Skeletal muscle tissue (tissue), 4 donors: ENCODE data around the gene SOX5. TPM values are rescaled to one million over a fixed set of nuclear protein-coding genes. Genes with fewer than 3 reads are reported as not detected.

ENCODE experiments used
- H3K27ac ChIP-seq: one replicate; pipeline ENCODE4 v1.7.0; 2013; ENCODE audit warnings: mild to moderate bottlenecking, low read depth, low read length, inconsistent platforms
- H3K27me3 ChIP-seq, 3 donors: one replicate each; pipeline ENCODE4 v1.7.0; 2013; ENCODE audit warnings: low read length in 3 of 3; ENCODE audit not compliant: control insufficient read depth in 3 of 3, insufficient read depth in 3 of 3
- H3K36me3 ChIP-seq, 3 donors: one replicate each; pipeline ENCODE4 v1.7.0; 2013; ENCODE audit warnings: low read length in 3 of 3; ENCODE audit not compliant: control insufficient read depth in 3 of 3, insufficient read depth in 3 of 3
- H3K4me1 ChIP-seq, 3 donors: one replicate each; pipeline ENCODE4 v1.7.0; 2013; ENCODE audit warnings: low read length in 3 of 3, mild to moderate bottlenecking in 3 of 3; ENCODE audit not compliant: control insufficient read depth in 3 of 3, insufficient read depth in 3 of 3
- H3K4me3 ChIP-seq, 3 donors: one replicate each; pipeline ENCODE4 v1.7.0; 2013; ENCODE audit warnings: low read length in 3 of 3
- H3K9ac ChIP-seq, 3 donors: one replicate each; pipeline ENCODE4 v1.7.0; 2013; ENCODE audit warnings: low read length in 3 of 3, mild to moderate bottlenecking in 3 of 3, moderate library complexity in 2 of 3, low read depth in 1 of 3
- H3K9me3 ChIP-seq, 3 donors: one replicate each; pipeline ENCODE4 v1.7.0; 2013; ENCODE audit warnings: low read length in 3 of 3; ENCODE audit not compliant: control insufficient read depth in 3 of 3
- total RNA-seq: library from RNA; depleted of rRNA; stranded (reverse); fragments of >200 nt; gene quantifications from one replicate; pipeline ENCODE4 v1.2.3, GENCODE V29; 2014
- donor health status: Osteomylitis.

SOX5 gene
- total RNA-seq, 1 donor from 2014 or later = 6.3 TPM

- Histone ChIP-seq H3K9ac (no peak overlapping the region), H3K9me3 (no peaks in the 10 kb centered on the region), H3K4me3 (no peak overlapping the region), H3K27me3 (no peaks in the 10 kb centered on the region), H3K4me1 (no peaks in the 10 kb centered on the region), H3K36me3 (no peaks in the 10 kb centered on the region), H3K27ac (no peak overlapping the region)
These were observed 174.3 kb downstream of the SOX5 start for GRCh38 chr12:23775208-23775607.

- Histone ChIP-seq H3K27me3 (no peaks in the 10 kb centered on the region), H3K36me3 (no peaks in the 10 kb centered on the region), H3K9me3 (no peaks in the 10 kb centered on the region), H3K27ac (no peak overlapping the region), H3K4me3 (peak overlapping the region in 1 of 3 donors; percentile 3), H3K9ac (no peak overlapping the region), H3K4me1 (no peaks in the 10 kb centered on the region)
These were observed 178.1 kb downstream of the SOX5 start for GRCh38 chr12:23771240-23771949.

GRCh38 chr12:23770202-23770938 lies 179.1 kb downstream of the SOX5 start:
- no peak overlapping the region for H3K27ac ChIP-seq
- H3K4me1 ChIP-seq = no peaks in the 10 kb centered on the region
- no peak overlapping the region for H3K9ac ChIP-seq
- H3K4me3 ChIP-seq = no peak overlapping the region
- no peaks in the 10 kb centered on the region for H3K27me3 ChIP-seq
- H3K9me3 ChIP-seq = no peaks in the 10 kb centered on the region
- H3K36me3 ChIP-seq = no peaks in the 10 kb centered on the region

- H3K36me3 ChIP-seq = no peaks in the 10 kb centered on the region
- H3K4me1 ChIP-seq = no peaks in the 10 kb centered on the region
- no peak overlapping the region for H3K4me3 ChIP-seq
- no peaks in the 10 kb centered on the region for H3K9me3 ChIP-seq
- H3K27me3 ChIP-seq = no peaks in the 10 kb centered on the region
- H3K27ac ChIP-seq = no peak overlapping the region
- no peak overlapping the region for H3K9ac ChIP-seq
These were observed 181.6 kb downstream of the SOX5 start for GRCh38 chr12:23767834-23768233.

GRCh38 chr12:23763724-23764123 lies 185.7 kb downstream of the SOX5 start:
- H3K4me1 ChIP-seq = no peaks in the 10 kb centered on the region
- H3K9ac ChIP-seq = no peak overlapping the region
- no peaks in the 10 kb centered on the region for H3K9me3 ChIP-seq
- no peaks in the 10 kb centered on the region for H3K27me3 ChIP-seq
- H3K36me3 ChIP-seq = no peaks in the 10 kb centered on the region
- H3K4me3 ChIP-seq = no peak overlapping the region
- no peak overlapping the region for H3K27ac ChIP-seq

GRCh38 chr12:23760495-23760894 lies 189.0 kb downstream of the SOX5 start:
- Histone ChIP-seq H3K36me3 (no peaks in the 10 kb centered on the region), H3K27ac (no peak overlapping the region), H3K27me3 (no peaks in the 10 kb centered on the region), H3K9ac (no peak overlapping the region), H3K4me1 (no peaks in the 10 kb centered on the region), H3K4me3 (no peak overlapping the region), H3K9me3 (no peaks in the 10 kb centered on the region)

- no peaks in the 10 kb centered on the region for H3K9me3 ChIP-seq
- H3K27me3 ChIP-seq = no peaks in the 10 kb centered on the region
- no peaks in the 10 kb centered on the region for H3K36me3 ChIP-seq
- no peak overlapping the region for H3K27ac ChIP-seq
- H3K4me1 ChIP-seq = no peaks in the 10 kb centered on the region
- H3K9ac ChIP-seq = no peak overlapping the region
- no peak overlapping the region for H3K4me3 ChIP-seq
These were observed 190.9 kb downstream of the SOX5 start for GRCh38 chr12:23758608-23759007.

- Histone ChIP-seq H3K4me1 (no peaks in the 10 kb centered on the region), H3K9ac (no peak overlapping the region), H3K36me3 (no peaks in the 10 kb centered on the region), H3K27ac (no peak overlapping the region), H3K4me3 (no peak overlapping the region), H3K9me3 (no peaks in the 10 kb centered on the region), H3K27me3 (no peaks in the 10 kb centered on the region)
These were observed 191.9 kb downstream of the SOX5 start for GRCh38 chr12:23757541-23757962.

- Histone ChIP-seq H3K9me3 (no peaks in the 10 kb centered on the region), H3K9ac (no peak overlapping the region), H3K36me3 (no peaks in the 10 kb centered on the region), H3K4me3 (no peak overlapping the region), H3K27ac (no peak overlapping the region), H3K27me3 (no peaks in the 10 kb centered on the region), H3K4me1 (no peaks in the 10 kb centered on the region)
These were observed 193.1 kb downstream of the SOX5 start for GRCh38 chr12:23756416-23756815.

- Histone ChIP-seq H3K27me3 (no peaks in the 10 kb centered on the region), H3K4me1 (no peaks in the 10 kb centered on the region), H3K9ac (no peak overlapping the region), H3K27ac (no peak overlapping the region), H3K36me3 (no peaks in the 10 kb centered on the region), H3K4me3 (no peak overlapping the region), H3K9me3 (no peaks in the 10 kb centered on the region)
These were observed 195.7 kb downstream of the SOX5 start for GRCh38 chr12:23753628-23754365.
